Measurements from ENCODE around the gene CACNB4. TPM values are rescaled to one million over a fixed set of nuclear protein-coding genes. Genes with fewer than 3 reads are reported as not detected.
"Not testable (repeated sequence)": the region's sequence is repeated elsewhere in the genome, so short reads cannot be mapped to it uniquely, and the experiment has no call there.

The CACNB4 gene
- total RNA-seq, 1 experiment from 2014 or later: 0.29 TPM

DNA sequence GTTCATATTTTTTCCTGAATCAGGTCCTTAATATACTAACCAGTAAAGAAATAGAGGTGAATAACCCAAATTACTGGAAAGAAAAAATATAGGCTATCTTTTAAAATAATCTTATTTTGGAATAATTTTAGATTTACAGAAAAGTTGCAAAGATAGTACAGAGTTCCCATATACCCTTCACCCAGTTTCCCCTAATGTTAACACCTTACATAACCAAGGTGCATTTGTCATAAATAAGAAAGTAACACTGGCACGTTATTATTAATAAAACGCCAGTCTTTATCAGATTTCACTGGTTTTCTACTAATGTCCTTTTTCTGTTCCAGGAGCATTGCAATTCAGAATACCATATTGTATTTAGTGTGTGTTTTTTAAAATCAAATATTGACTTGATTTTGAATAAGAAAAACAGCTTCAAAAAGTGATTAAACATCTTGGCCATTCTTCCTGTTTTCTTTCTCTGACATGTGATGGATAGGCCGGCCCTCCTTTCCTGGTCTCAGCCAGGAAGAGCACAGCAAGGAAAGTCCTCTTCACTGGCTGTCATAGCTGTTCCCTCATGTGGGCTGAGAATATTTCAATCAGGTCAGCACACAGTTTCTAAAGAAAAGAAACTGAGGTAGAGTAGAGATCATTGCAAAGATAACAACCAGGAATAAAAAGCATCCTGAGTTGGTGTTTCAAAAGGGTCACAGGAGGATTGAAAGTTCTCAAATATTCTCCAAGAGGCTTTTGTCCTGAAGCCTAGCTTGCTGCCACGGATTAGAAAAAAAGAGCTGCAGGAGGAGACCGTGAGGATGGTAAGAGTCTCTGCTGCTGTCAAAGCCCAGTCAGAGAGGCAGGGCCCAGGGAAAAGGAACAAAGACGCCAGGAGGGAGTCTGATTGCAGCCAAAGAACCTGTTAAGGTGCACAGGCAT is 191.3 kb downstream of the CACNB4 start:
- no peak for DNase-seq (ENCODE audit: low read depth)

DNA sequence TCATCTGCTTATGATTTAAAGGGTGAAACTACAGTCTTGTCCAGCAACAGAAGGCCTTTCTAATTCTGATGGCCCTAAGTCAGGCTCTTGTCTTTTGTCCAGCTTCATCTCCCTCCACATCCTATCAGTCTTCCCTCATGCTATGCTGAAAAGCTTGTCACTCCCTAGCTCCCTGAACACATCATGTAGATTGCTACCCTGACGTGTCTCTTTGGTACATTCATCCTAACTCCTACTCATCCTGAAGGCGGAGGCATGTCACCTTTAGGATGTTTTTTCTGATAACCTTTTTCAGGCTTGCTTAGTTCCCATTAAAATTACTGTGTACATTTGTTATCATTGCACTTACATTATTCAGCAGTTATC is 192.2 kb downstream of the CACNB4 start:
- DNase-seq (ENCODE audit: low read depth): no peak

DNA sequence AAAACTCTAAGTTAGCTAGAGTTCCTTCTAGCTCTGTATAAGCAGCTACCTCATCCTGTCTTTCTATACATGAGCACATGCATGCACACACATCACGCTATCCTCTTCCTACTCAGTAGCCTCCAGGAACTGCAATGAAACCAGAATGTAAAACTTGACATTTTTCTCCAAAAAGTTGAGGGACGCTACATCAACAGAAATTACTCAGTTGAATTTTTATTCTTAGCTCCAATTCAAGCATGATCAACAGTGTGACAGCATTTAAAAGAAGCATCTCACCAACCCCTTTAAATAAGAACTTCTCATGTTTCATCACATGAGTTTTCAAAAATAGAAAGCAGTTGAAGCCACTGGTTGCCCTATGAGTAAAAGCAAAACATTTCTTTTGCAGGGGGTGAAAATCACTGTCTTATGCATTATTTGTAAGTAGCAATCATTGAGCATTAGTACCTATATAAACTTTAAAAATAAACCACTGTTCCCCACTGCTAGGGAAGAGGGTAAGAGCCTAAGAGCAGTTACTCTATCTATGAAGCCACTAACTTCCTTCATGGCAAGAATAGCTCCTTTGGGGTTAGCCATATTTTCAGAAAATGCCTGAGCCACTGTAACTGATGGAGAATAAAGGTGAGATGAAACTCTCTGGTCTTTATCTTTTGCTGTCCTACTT is 192.7 kb downstream of the CACNB4 start:
- no peak for DNase-seq (ENCODE audit: low read depth)

DNA sequence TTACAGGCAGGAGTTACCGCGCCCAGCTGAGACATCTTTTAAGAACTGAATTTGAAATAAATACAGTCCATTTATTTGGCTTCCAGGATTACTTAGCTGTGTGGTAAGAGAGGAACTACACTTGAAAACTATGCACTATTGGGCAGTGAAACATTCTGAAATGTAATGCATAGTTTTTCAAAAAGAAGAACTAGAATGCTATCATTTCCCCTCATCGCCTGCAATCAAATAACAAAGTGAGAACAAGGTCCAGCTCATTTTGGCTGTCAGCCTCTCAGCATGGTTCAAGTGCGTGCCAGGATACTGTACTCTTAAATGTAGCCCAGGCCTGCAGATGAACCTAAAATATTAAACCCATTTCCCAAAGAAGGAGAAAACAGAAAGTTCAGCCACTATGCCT is 194.0 kb downstream of the CACNB4 start:
- DNase-seq (ENCODE audit: low read depth): no peak

DNA sequence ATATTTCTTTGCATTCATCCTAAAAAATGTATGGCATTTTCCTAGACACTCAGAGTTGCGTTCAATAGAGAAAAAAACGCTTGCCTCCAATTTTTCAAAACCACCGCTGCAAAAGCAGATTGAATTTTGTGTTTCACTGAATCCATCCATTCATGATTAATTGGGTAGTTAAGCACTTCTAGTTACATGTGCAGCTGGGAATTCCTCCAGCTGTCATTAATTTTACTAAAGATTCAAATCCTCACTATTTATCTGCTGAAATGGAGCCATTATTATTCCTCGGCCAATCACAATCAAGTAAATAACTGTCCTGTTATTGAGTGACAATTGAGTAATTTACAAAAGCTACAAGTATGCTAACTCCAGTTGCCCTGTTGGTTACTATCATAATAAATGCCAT is 194.8 kb downstream of the CACNB4 start:
- DNase-seq (ENCODE audit: low read depth): no peak

DNA sequence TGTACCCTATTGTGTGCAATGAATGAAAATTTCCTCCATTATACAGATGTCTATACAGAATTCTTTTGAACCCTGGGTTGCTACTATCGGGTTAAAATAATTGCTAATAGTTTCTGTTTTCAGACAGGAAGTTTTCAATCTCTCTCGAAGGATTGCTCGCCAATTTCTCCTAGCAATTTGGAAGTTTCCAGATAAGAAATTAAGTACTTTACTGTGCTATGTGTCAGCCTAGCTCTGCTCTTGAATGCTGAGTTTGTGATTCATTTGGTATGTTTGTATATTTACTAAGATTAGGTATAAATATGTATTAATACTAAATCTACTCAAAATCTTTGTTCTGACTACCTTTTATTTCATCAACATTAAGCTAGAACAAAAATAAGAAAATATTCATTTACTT is 196.0 kb downstream of the CACNB4 start:
- DNase-seq (ENCODE audit: low read depth): no peak

DNA sequence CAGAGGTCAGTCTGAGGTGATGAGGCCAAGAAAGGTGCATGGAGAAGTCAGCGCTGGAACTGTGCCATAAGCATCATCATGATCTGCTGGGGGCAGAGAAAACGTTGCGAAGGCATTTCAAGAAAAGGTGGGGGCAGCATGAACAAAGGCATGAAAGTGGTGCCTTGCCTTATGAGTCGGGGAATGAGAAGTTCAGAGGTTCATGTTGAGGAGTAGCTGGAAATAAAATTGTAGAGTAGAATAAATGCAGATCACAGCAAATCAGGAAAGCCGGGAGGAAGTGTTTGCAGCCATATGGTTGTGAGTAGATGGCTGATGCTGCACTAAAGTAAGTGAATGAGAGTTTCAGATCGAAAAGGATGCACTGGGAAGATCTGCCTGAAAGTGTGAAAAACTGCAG is 198.5 kb downstream of the CACNB4 start:
- DNase-seq (ENCODE audit: low read depth): no peak

DNA sequence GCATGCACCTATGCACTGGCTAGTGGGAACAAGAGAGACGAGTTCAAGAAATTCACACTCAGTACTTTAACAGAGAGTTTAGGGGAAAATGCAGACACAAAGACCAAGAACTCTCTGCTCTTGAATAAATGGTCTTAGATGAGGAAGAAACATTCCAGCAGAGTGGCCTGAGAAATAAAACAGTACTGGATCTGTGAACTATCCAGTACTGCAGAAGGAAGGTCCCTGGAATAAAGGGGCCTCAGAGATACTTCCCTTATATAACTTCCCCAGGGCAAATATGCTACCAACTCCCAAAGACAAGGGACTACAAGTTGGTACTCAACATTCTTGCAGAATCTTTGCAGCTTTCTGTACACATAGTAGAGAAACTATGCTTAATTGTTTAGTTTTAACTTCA is 199.7 kb downstream of the CACNB4 start:
- no peak for DNase-seq (ENCODE audit: low read depth)

DNA sequence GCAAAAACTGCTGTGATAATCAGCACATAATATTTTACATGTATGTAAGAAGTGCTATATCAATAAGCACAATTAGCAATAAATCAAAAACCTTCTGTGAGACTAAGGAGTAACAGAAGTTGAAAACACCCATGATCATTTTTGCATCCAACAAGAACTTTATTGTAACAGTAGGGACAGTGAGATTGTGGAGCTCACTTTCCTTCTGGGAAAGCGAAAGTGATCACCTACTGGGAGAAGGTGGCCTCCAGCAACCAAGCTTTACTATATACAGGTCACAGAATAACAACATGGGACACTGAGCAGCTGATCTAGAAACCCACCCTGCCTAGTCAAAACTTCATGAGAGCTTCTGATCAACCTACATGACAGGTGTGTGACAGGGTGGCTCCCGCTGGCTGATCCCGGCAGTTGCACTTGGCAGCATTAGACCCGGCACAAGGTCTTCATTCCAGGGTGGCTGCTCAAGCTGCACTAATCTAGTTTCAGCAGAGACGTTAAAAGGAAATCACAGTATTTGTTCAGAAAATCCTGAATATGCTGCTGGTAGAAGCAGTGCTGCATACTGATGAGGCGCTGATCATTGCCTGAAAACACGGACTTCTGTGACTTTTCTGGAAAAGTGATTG is 207.2 kb downstream of the CACNB4 start:
- DNase-seq (ENCODE audit: low read depth): peak; percentile 10

DNA sequence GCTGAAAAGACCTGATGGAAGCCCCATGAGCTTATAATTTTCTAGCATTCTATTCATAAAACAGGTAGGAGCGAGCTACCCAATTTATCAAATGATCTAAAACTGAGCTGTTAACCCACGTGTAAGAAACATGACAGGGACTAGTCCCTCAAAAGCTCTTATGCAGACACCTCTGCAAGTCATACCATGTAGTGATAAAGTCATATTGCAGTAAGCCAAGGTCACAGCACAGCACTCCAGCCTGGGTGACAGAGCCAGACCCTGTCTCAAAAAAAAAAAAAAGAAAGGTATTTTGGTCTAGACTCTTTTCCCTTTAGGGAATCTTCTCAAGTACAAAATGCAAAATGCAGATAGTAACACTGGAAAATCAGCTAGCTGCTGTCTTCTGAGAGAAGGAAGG is 211.7 kb downstream of the CACNB4 start:
- no peak for DNase-seq (ENCODE audit: low read depth)

DNA sequence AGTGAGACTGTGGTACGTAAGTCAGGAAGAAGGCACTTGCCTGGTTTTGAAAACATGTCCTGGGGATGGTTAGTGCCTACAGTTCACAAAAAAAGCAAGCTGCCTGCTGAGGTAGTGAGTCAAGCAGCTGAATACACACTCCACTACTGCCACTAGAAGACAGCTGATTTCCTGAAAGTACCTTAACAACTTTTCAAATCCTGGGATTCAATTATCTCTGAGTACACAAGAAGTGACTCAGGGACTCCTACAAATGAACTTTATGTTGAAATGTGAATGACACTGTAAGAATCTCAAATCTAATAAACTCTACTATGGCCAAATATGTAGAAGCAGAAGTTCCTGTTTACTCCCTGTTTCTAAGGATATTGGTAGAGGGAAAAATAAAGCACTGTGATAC is 212.6 kb downstream of the CACNB4 start:
- DNase-seq (ENCODE audit: low read depth): peak; percentile 67

DNA sequence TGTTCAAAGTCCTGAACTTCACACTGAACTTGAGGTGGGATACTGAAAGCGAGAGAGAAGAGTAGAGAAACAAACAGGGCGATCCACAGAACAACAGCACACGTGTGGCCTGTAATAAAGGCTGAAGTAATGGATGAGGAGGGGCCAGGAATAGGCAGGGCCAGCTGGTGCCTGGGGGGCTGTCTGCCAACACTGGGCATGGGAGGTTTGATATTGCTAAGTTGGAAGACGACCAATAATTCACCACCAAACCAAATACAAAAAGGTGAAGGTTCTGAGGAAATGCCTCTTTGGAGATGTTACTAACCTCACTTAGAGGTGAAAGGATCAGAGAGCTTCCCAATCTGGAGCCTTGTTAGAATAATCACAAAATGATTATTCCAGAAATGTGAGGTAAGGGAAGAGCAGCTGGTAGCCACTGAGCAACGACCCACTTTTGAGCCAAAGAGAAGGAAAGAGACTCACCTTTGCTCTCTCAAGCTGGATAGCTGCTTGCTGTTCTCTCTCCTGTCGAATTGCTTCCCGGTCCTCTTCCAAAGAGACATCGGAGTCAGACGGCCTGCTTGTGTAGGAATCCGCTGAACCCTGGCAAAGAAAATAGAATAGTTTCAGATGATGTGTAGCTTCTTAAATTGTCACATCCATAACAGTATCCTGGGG is 215.9 kb downstream of the CACNB4 start:
- DNase-seq (ENCODE audit: low read depth): no peak

DNA sequence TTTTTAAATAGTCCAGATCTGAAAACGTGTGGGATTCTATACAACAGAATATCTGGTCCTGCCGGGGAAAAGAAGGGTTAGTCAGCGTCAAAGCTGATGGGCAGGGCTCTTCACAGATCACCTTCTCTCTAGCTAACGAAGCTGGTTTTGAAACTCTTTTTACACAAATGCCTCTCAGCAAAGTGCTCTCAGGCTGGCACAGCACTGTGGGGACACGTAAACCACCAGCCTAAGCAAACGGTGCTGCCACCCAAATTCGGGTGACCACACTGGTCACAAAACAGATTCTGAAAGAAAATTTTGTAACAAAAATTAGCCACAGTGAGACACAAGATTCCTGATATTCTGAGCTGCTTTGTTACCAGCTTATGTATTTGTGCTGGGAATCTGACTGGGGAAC is 217.5 kb downstream of the CACNB4 start:
- no peak for DNase-seq (ENCODE audit: low read depth)

DNA sequence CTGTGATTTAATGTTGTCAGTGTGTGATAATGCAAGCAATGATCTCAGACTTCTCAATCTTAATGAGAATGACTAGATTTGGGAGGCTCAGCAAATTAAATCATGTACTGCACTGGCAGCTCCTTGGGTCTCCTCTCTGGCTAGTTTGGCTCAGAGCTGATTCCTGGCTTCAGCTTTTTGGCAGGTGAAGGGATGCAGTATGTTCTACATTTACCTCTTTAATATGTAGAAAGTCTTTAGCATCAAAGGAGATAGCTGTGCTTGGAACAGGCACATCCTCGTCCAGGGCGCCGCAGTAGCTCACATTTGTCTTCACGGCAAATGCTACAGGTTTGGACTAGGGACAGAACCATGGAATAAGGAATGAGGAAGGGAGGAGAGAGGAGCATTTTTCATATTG is 218.3 kb downstream of the CACNB4 start:
- no peak for DNase-seq (ENCODE audit: low read depth)

DNA sequence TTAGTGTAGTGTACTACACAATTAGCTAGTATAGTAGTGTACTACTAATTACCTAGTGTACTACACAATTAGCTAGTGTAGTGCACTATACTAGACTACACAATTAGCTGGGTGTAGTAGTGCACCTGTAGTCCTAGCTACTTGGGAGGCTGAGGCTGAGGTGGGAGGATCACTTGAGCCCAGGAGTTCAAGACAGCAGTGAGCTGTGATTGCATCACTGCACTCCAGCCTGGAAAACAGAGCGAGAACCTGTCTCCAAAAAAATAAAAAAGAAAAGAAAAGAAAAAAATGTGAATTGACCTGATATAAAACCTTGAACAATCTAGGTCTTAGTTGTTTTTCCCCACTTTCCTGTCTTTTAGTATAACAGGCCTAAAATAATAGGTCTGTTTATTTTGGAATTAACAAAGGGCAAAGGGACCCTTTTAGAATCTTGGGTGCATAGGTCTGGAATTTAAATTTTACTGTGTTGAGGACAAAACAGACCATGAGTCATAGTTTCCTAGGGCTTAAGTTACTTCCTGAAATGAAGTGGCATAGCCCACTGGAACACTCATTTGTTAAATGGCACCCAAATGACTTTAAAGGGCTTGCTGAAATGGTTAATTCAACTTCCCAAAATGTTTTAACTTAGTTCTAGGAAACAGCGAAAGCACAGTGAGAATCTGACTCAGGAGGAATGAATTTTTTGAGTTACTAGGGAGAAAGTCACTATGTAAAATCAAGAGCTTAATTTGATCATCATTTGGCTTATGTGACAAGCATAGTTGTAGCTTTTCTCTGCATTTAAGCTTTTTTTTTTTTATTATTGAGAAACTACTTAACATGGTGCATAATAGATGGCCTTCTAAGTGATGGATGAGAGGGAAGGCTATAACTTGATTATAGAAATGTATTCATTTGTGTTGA is 219.9 kb downstream of the CACNB4 start:
- peak; percentile 78 for DNase-seq (ENCODE audit: low read depth)

DNA sequence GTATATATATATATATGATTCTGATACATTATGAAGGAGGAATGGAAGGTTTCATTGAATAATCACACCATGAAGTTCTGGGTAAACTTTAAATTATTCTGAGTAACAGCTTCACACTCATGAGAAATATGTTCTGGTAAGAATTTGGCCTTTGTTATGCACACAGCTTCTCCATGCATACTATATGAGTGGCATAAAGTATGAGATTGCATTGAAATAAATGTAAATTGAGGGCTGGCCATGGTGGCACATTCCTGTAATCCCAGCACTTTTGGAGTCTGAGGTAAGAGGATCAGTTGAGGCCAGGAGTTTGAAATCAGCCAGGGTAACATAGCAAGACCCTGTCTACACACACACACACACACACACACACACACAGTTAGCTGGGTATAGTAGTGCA is 220.6 kb downstream of the CACNB4 start:
- no peak for DNase-seq (ENCODE audit: low read depth)

DNA sequence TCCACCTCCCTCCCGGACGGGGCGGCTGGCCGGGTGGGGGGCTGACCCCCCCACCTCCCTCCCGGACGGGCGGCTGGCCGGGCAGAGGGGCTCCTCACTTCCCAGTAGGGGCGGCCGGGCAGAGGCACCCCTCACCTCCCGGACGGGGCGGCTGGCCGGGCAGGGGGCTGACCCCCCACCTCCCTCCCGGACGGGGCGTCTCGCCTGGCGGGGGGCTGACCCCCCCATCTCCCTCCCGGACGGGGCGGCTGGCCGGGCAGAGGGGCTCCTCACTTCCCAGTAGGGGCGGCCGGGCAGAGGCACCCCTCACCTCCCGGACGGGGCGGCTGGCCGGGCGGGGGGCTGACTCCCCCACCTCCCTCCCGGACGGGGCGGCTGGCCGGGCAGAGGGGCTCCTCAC is 223.2 kb downstream of the CACNB4 start:
- DNase-seq (ENCODE audit: low read depth): not testable (repeated sequence)

DNA sequence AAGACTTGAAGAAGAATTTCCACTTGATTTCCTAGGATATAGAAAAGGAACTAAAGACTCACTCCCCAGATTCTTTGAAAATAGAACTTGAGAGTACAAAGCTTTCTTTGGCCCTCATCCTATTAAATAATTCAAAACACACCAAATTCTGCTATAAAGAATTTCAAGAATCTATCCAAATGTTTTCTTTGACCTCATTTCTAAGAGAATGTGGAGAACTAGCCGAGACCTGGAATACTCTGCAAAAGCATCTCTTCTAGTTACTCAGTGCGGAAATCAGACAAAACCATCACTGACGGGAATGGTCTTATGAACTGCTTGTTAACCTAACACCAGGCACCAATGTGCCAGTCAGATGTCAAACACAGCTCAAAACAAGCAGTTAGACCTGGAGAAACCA is 226.4 kb downstream of the CACNB4 start:
- DNase-seq (ENCODE audit: low read depth): no peak

DNA sequence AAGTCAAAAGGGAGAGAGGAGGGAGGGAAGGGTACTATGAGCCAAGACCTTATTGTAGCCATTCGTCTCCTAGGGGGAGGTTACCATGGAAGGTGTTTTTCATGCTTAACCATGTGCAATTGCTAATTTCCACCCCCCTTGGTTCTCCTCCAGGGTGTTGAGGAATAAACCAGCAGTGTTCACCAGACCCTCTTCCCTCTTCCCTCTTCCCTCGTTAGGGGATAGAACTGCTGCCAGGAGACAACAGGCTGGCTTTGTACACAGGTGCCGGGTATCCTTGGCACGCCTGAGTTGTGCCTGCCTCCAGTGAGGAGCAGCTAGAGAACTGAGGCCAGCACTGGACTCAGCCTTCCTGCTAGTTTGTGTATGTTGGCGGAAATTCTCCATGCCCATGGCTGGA is 229.6 kb downstream of the CACNB4 start:
- no peak for DNase-seq (ENCODE audit: low read depth)

DNA sequence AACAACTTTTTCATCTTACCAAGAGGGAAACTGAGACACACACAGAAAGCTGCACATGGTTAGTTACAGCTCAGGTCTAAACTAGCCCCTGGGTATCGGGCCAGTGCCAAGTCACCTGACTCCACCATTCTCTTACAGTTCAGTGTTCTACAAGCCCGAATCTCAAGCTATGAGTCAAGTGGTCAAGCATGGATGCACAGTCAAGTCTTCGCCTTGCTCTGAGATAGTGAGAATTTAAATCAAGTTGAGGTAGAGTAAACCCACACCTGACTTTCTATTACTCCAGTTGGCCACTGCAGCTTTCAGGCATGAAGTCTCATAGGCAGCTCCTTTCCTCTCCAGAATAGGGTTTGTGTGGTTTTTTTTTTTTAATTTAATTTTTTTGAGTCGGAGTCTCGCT is 236.1 kb downstream of the CACNB4 start:
- DNase-seq (ENCODE audit: low read depth): no peak

DNA sequence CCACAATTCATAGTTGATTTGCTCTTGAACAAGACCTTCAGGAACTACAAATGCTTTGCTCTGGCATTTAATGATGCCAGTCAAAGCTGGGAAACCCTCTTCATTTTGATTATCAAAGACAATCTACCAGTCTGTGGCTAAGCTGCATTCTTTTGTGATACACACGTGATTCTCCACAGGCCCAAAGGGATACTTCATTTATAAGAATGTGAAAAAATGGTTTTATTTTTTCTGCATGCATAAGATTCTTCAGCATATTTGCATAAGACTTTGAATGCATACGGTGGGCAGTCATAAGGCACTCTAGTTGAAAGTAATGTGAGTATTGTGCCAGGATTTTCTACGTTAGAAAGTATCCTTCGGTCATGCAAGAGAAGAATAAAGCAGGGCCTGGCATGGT is 237.7 kb downstream of the CACNB4 start:
- no peak for DNase-seq (ENCODE audit: low read depth)
